Activated CD8-positive, alpha-beta memory T cell treated with anti-CD3 and anti-CD28 coated beads, Interleukin-2, amount 50 U/mL, for 1 hour (primary cell): Measurements from ENCODE around the gene KRT3.

Experiments used
- DNase-seq: peaks from one replicate; pipeline ENCODE4 v3.0.0-alpha.2; 2020; ENCODE audit errors: extremely low read depth

Gene KRT3

DNA sequence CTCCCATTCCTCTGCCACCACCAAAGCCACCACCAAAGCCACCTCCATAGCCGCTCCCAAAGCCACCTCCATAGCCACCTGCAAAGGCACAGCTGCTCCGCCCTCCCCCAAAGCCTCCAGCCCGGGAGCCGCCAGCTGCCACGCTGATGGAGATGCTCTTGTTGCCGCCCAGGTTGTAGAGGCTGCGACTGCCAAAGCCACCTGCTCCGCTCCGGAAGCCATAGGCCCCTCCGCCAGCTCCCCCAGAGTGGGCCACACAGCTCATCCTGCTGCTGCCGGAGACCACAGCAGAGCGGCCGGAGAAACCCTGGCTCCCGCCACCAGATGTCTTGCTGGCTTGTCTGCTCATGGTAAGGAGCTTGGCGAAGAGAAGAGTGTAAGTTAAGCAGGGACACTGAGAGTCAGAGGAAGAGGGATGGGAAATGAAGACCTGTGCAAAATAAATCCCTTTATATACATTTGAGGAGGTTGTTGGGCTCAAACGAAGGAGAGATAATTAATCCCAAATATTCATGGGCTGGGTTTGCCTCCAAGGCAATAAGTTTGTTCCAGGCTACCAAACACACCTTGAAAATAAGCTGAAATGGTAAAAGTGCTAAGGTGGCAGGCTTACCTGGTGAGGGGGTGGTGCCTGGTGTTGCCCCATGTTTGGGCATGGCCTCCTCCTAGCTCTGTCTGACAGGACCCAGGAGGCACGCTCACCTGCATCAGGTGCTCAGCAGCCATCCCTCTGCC is at the start of gene KRT3:
Gene KRT3, minus strand, starts transcription at position 424 of the 735 bp plus-strand sequence. Its CDS starts 75 bp downstream, at position 349.
- no peak for DNase-seq

GRCh38 chr12:52844386-52844785 is 48.5 kb upstream of the KRT3 start:
- DNase-seq: no peak

DNA sequence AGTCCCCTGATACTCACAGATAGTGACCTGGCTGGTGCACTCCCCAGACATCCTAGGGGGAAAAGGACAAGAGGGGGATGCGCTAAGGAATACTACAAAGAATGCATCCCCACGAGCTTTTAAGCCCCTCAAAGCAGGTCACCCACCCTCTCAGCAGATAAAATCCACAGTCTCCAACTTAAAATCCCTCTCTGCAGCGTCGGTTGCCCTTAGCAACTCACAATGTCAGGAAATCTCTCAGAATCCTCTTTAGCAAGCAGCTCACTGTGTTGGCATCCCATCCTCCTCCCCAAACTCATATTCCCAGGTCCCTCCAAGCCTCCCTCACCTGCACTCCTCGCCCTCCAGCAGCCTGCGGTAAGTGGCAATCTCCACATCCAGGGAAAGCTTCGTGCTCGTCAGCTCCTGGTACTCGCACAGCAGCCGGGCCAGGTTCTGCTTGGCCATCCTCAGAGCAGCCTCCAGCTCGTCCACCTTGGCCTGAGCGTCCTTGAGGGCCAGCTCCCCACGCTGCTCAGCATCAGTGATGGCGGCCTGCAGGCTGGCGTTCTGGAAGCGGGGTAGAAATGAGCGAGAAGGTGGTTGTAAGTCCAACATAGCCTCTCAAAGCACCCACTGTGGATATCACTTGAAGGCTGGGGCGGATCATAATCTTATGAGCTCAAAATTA is 43.7 kb upstream of the KRT3 start:
- DNase-seq: no peak

DNA sequence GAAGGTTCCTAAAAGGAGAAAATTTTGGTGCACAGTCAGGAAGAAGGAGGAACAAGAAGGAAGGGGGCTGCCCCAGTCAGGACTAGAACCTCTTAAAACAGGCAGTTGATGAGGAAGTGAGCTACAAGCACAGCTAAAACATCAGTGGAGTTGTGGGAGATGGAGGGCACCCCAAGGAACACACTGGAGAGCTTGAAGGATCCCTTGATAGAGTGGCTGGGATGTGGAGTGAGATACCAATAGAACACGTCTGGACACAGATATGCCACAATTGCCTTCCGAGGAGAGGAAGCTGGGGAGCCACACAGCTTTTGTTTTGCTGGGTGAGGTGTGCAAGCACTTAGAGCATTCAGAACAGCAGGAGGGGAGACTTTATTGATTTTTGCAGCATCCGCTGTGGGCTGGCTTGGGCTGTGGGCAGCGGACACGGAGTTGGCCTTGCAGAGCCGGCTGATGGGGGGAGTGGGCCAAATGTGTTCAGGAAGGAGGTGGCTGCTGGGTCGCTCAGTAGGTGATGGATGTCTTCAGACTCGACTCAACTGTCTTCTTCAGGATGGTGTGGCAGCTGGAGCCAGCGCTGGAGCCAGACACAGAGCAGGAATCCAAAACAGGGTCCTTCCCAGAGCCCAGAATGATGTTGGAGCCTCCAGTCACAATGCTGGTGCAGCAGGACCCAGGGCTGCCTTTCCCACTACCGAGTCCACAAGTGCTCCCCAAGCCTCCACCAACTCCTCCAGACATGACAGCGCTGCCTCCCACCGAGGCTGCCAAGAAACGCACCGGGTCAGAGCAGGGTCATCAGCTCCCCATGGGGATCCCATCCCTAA is 42.9 kb upstream of the KRT3 start:
- no peak for DNase-seq

- no peak for DNase-seq
These were observed 42.1 kb upstream of the KRT3 start for GRCh38 chr12:52837781-52838608.

GRCh38 chr12:52837413-52837741 is 41.5 kb upstream of the KRT3 start:
- no peak for DNase-seq

- DNase-seq: no peak
These were observed 40.8 kb upstream of the KRT3 start for GRCh38 chr12:52836491-52837412.

DNA sequence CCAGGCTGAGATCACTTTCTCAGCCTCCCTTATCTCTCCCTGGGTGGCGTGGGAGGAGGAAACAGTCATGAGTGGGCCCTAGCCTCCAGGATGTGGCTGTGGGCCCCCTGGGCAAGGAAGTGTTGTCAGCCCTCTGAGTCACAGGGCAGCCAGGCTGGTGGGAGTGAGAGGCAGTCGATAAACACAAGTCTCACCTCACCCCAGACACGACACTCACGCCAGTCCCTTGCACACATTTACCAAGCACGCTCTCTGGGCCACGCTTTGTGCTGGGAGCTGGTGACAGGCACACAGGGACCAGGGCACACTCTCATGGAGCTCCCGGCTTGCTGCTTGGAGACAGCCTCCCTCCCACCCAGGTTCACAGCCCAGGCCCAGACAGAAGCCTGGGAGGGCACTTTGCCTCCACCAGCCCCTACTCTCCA is 40.1 kb upstream of the KRT3 start:
- DNase-seq: peak; percentile 17

DNA sequence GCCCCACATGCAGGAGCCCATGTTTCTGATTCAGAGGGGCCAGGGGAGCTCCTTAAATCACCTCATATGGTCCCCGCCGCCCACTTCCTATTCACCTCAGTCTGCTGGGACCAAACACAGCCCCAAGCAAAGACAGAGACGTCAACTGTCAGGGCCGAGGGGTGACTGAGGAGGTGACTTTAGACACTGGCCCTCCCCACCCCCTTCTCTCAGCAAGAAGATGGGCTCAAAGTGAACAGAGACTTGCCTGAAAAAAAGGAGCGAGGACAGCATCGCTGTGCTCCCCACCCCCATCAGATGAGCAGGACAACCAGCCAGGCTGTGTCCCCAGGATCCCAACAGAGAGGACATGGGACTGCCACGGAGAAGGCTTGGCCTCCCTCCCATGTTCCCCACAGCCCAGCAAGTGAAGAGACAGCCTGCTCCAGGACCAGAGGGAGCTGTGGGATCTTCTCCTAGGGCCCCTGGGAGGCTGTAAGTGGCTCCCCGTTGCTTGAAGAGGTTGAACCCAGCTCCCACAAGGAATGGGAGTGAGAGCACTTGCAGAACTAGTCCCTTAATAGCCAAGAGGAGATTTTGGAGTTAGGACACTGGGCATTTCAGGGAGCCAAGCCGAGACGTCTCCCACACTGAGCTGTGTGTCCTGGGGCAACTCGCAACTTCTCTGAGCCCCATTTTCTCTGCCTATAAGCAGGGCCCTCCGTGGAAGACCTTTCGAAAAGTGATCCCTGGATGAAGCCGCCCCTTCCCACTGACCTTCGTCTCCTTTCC is 39.5 kb upstream of the KRT3 start:
- DNase-seq: no peak

DNA sequence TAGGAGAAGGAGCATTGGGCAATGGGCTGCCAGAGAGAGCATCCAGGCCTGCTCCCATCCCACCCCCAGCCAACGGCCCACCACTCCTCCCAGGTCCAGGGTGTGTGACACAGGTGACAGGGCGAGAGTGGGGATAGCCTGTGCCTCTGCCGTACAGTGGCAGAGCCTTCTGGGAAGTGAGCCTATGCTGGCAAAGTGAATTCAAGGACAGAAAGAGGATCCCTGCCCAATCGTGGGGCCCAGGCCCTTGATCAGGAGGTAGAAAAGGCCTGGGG is 38.7 kb upstream of the KRT3 start:
- no peak for DNase-seq

DNA sequence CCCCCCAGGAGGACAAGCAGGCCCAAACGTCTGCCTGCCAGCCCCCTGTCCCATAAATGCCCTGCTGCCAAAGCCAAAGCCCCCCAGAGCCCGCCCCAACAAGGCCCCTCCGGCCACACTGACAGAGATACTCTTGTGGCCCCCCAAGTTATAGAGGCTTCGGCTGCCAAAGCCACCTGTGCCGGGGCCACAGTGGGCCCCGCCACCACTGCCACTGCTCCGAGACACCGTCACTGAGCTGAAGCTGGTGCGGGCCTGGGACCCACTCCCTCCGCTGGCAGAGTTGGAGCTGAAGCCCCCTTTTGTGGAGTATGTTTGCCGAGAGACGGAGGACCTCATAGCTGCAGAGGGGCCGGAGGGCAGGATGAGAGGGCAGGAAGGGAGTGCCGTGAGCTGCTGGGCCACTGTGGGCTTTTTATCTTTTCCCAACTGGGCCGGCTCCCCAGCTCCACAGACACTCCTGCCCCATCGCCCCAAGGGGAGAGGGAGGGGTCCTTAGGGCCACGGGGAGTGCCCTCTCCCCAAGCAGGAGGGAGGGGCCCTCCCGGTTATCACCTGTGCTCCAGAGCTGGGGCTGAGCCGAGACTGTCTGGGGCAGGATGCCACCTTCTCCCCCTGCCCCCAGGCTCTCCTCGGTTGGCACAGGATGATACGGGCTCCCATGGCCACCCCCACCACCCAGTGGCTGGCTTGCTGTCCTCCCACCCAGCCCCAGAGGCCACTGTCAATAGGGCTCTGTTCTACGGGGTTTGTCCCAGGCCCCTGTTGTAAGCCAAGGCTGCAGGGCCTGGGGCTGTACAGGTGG is 38.2 kb upstream of the KRT3 start, which contains the start of gene KRT79:
Gene KRT79, minus strand, starts transcription at position 390 of the 805 bp plus-strand sequence. Its CDS starts 51 bp downstream, at position 339.
- no peak for DNase-seq

DNA sequence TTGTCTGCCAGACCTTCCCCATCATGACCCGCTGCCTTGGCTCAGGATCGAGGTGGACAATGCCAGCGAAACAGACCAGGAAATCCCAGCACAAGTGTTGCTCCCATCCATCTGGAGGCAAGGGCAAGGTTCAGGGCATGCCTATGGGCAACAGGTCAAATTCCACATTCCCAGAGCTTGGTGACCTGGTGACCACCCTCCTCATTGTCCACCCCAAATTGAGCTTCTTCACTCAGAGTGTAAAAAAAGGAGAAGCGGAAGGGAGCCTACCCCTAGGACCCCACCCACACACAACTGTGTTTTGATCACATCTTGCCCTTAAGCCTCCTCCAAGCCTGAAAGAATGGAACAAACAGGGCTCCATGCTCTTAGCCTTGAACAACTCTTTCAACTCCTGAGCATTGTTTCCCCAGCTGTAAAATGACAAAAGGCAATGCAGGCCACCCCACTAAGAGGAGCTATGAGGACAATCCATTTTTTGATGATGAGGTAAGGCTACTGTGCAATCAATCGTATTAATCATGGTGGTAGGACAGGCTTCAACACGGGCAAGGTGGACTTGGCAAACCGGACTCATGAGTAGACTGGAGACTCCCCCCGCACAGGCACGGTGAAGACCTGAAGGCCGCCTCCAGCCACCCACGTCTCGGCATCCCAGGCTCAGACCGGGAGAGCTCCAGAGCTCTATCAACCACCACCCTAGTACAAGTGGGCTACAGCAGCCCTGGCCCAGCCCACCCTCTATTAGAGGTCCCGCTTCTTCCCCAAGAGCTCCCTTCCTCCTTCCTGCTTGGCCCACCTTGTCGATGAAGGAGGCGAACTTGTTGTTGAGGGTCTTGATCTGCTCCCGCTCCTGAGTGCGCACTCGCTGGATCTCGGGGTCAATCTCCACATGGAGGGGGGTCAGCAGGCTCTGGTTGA is 37.3 kb upstream of the KRT3 start:
- DNase-seq: no peak

DNA sequence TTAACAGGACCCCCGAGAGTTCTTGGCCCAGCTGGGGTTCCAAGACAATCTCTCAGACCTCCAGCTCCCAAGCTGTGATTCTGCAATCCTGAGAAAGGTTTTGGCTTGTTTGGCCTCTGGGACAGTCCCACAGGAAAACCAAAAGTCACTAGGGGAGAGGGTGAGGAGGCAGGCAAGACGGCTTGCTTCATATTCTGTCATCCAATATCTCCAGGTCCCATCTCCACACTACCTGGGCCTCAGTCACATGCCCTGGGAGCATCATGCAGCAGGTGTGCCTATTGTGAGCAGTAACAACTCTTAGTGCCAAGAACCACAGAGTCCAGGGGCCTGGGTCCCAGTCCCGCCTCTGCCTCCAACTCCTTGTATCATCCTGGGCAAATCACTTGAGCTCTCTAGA is 36.5 kb upstream of the KRT3 start:
- DNase-seq: no peak

DNA sequence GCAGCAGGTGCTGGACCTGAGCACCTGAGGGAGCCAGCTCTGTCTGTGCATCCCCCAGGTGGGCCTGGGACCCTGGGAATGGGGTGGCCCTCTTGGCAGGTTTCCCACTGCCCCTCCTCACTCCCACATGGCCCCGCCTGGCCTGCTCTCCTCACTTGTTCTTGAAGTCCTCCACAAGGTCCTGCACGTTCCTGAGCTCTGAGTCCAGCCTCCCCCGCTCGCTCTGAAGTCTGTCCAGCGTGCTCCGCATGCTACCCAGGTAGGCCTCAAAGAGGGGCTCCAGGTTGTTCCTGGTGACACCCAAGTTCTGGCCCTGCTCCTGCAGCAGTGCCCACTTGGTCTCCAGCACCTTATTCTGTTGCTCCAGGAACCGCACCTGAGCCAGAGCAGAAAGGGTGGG is 35.3 kb upstream of the KRT3 start:
- no peak for DNase-seq

- DNase-seq: no peak
These were observed 34.3 kb upstream of the KRT3 start for GRCh38 chr12:52829986-52830770.

- no peak for DNase-seq
These were observed 32.7 kb upstream of the KRT3 start for GRCh38 chr12:52828591-52829021.

DNA sequence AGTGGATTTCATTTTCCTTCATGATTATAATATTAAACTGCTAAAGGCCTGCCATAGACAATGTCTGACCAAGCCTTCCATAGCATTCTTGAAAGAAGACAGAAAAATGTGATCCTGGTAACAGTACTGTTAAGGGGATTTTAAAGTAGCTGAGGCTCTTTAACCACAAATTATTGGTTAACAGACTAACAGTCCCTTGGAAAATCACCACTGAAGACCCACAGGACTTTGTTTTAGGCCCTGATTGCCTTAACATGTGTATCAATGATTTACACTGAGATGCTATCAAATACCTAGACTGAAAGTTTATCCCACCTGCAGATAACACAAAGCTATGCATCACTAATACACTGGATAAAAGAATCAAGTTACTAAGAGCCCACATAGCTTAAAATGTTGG is 32.2 kb upstream of the KRT3 start:
- DNase-seq: no peak
